Thyroid gland (tissue), 4 donors: ENCODE measurements around the gene YBX3. TPM values are rescaled to one million over a fixed set of nuclear protein-coding genes. Genes with fewer than 3 reads are reported as not detected.

Experiments used
- DNase-seq, 2 donors: peaks; one replicate each; pipeline ENCODE4 v3.0.0-alpha.2; 2019
- H3K27ac ChIP-seq, 3 donors: fragments of 200-600 bp; sonication (generic); 1 replicate in 2 of 3; 2 replicates in 1 of 3; pipeline ENCODE4 v1.5.1; 2016 to 2019; ENCODE audit warnings: mild to moderate bottlenecking in 1 of 3, moderate library complexity in 1 of 3
- H3K27me3 ChIP-seq: fragments of 200-600 bp; sonication (generic); one replicate; pipeline ENCODE4 v1.5.1; 2019
- H3K36me3 ChIP-seq, 2 donors: fragments of 200-600 bp; sonication (generic); one replicate each; pipeline ENCODE4 v1.5.1; 2016 to 2019
- H3K4me1 ChIP-seq, 2 donors: fragments of 200-600 bp; sonication (generic); one replicate each; pipeline ENCODE4 v1.5.1; 2017 to 2019
- H3K4me3 ChIP-seq, 3 donors: fragments of 200-600 bp; sonication (generic); replicated peaks in 1 of 3; 1 replicate in 2 of 3; 2 replicates in 1 of 3; pipeline ENCODE4 v1.5.1; 2016; ENCODE audit warnings: mild to moderate bottlenecking in 1 of 3
- H3K9me3 ChIP-seq: fragments of 200-600 bp; sonication (generic); one replicate; pipeline ENCODE4 v1.5.1; 2017
- POLR2A ChIP-seq, 2 donors: fragments of 450-650 bp; IDR thresholded peaks; one replicate each; pipeline ENCODE4 v1.6.1; 2017; ENCODE audit warnings: antibody characterized with exemption in 2 of 2, mild to moderate bottlenecking in 2 of 2, moderate library complexity in 1 of 2
- WGBS, 2 donors: methylation state at CpG; one replicate each; pipeline ENCODE4 v1.1.5; 2017; 5-methylcytosine and 5-hydroxymethylcytosine counted together
- intact Hi-C: fragments of 100-400 bp; cut with DNase I; formaldehyde crosslinking; loops from one replicate; pipeline ENCODE4 v1.15.1; 2023
- total RNA-seq, 4 donors: library from RNA; depleted of rRNA; stranded (reverse); fragments of >200 nt; gene quantifications; one replicate each; pipeline ENCODE4 v1.2.3, GENCODE V29; 2016
- TF ChIP-seq, protein P1 (sequence below), 6 experiments: fragments of 200-600 bp in 3 of 6; fragments of 450-650 bp in 3 of 6; sonication (generic) in 3 of 6; IDR thresholded peaks; one replicate each; pipeline ENCODE4 v1.5.1; 2016 to 2019; ENCODE audit warnings: antibody characterized with exemption in 6 of 6, mild to moderate bottlenecking in 2 of 6, inconsistent platforms in 1 of 6, moderate library complexity in 1 of 6

YBX3 gene
- total RNA-seq, 4 donors from 2014 or later: 123 to 351 (median 233) TPM

GRCh38 chr12:10668526-10668925, 54.6 kb downstream of the YBX3 start:
- no peak overlapping the region for H3K27ac ChIP-seq
- no peak overlapping the region for H3K4me3 ChIP-seq
- no peaks in the 10 kb centered on the region for H3K9me3 ChIP-seq
- no peak for DNase-seq
- no peaks in the 10 kb centered on the region for H3K36me3 ChIP-seq
- WGBS, 2 donors: 83 to 87% methylated on average over 5 of the region's 5 CpGs
- TF ChIP-seq POLR2A (IDR thresholded peaks at IDR 0.05): no peak
- TF ChIP-seq, protein P1, sequence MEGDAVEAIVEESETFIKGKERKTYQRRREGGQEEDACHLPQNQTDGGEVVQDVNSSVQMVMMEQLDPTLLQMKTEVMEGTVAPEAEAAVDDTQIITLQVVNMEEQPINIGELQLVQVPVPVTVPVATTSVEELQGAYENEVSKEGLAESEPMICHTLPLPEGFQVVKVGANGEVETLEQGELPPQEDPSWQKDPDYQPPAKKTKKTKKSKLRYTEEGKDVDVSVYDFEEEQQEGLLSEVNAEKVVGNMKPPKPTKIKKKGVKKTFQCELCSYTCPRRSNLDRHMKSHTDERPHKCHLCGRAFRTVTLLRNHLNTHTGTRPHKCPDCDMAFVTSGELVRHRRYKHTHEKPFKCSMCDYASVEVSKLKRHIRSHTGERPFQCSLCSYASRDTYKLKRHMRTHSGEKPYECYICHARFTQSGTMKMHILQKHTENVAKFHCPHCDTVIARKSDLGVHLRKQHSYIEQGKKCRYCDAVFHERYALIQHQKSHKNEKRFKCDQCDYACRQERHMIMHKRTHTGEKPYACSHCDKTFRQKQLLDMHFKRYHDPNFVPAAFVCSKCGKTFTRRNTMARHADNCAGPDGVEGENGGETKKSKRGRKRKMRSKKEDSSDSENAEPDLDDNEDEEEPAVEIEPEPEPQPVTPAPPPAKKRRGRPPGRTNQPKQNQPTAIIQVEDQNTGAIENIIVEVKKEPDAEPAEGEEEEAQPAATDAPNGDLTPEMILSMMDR (IDR thresholded peaks at IDR 0.05): no peak
- peaks cover under 1 to 2% of the 10 kb centered on the region in 2 donors for H3K4me1 ChIP-seq
- intact Hi-C loops: no loop called here
- H3K27me3 ChIP-seq: no peaks in the 10 kb centered on the region

- DNase-seq: no peak
- H3K36me3 ChIP-seq: no peaks in the 10 kb centered on the region
- intact Hi-C loops: no loop called here
- H3K27me3 ChIP-seq: no peaks in the 10 kb centered on the region
- H3K4me3 ChIP-seq: no peak overlapping the region
- no peak for TF ChIP-seq POLR2A (IDR thresholded peaks at IDR 0.05)
- TF ChIP-seq, protein P1 (IDR thresholded peaks at IDR 0.05): no peak
- no peak overlapping the region for H3K27ac ChIP-seq
- H3K4me1 ChIP-seq: no peaks in the 10 kb centered on the region
- H3K9me3 ChIP-seq: no peaks in the 10 kb centered on the region
- WGBS, 2 donors: 72 to 73% methylated on average over 1 of the region's 1 CpG
These were observed 55.5 kb downstream of the YBX3 start for GRCh38 chr12:10667581-10667980.

DNA sequence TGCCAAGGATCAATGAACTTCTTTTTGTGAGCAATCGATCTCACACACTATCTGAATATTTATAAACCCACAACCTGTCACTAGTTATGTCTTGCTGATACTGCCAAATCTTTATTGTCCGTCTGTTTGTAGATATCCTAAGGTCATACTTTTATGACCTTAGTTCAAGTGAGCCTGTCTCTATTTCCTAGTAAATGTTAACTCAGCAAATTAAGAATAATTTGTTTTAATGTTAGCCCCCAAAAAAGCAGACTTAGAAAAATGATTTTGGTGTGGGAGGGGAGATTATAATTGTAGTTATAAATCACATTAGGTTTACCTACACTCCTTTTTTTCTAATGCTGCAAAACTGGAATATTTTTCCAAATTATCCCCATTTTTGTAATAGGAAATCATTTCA, 58.6 kb downstream of the YBX3 start:
- intact Hi-C loops: no loop called here
- H3K36me3 ChIP-seq: no peaks in the 10 kb centered on the region
- no peak for TF ChIP-seq POLR2A (IDR thresholded peaks at IDR 0.05)
- TF ChIP-seq, protein P1 (IDR thresholded peaks at IDR 0.05): no peak
- no peak overlapping the region for H3K4me3 ChIP-seq
- no peak overlapping the region for H3K27ac ChIP-seq
- WGBS, 2 donors: 81 to 89% methylated on average over 2 of the region's 2 CpGs
- no peak for DNase-seq
- H3K27me3 ChIP-seq: no peaks in the 10 kb centered on the region
- H3K4me1 ChIP-seq: no peaks in the 10 kb centered on the region
- no peaks in the 10 kb centered on the region for H3K9me3 ChIP-seq

GRCh38 chr12:10663869-10664268, 59.3 kb downstream of the YBX3 start:
- no peak overlapping the region for H3K4me3 ChIP-seq
- 84 to 85% methylated on average over 3 of the region's 3 CpGs for WGBS, 2 donors
- TF ChIP-seq POLR2A (IDR thresholded peaks at IDR 0.05): no peak
- TF ChIP-seq, protein P1 (IDR thresholded peaks at IDR 0.05): no peak
- H3K4me1 ChIP-seq: no peaks in the 10 kb centered on the region
- DNase-seq: no peak
- H3K27me3 ChIP-seq: no peaks in the 10 kb centered on the region
- H3K36me3 ChIP-seq: no peaks in the 10 kb centered on the region
- intact Hi-C loops: no loop called here
- no peaks in the 10 kb centered on the region for H3K9me3 ChIP-seq
- no peak overlapping the region for H3K27ac ChIP-seq

GRCh38 chr12:10661338-10661737, 61.8 kb downstream of the YBX3 start:
- H3K27ac ChIP-seq: no peak overlapping the region
- H3K27me3 ChIP-seq: no peaks in the 10 kb centered on the region
- TF ChIP-seq, protein P1 (IDR thresholded peaks at IDR 0.05): no peak
- no peak for TF ChIP-seq POLR2A (IDR thresholded peaks at IDR 0.05)
- no peaks in the 10 kb centered on the region for H3K4me1 ChIP-seq
- no peak for DNase-seq
- intact Hi-C loops: no loop called here
- no peak overlapping the region for H3K4me3 ChIP-seq
- no peaks in the 10 kb centered on the region for H3K36me3 ChIP-seq
- WGBS, 2 donors: 75 to 79% methylated on average over 3 of the region's 3 CpGs
- no peaks in the 10 kb centered on the region for H3K9me3 ChIP-seq
